K562 (cell line): ENCODE measurements around the gene OR2J3.

ENCODE experiments used
- CTCF ChIP-seq, 3 experiments: IDR thresholded peaks in 2 of 3; conservative IDR thresholded peaks in 1 of 3; 2 replicates each; pipeline ENCODE4 v1.5.1; 2011 to 2012; ENCODE audit warnings: low read length in 3 of 3, mild to moderate bottlenecking in 3 of 3, control low read depth in 2 of 3, improper control_type of control experiment in 1 of 3, inconsistent platforms in 1 of 3, low read depth in 1 of 3, mixed read lengths in 1 of 3, moderate library complexity in 1 of 3; ENCODE audit not compliant: insufficient read depth in 2 of 3
- FOSL1 ChIP-seq: fragments of 200-800 bp; sonication (Bioruptor generic); conservative IDR thresholded peaks from 2 replicates; pipeline ENCODE4 v1.6.1; 2016; ENCODE audit warnings: missing genetic modification characterization, missing compliant biosample characterization
- HBP1 ChIP-seq: fragments of 450-650 bp; formaldehyde crosslinking; IDR thresholded peaks from 2 replicates; pipeline ENCODE4 v1.4.0; 2022; ENCODE audit warnings: missing genetic modification characterization
- RFX5 ChIP-seq: IDR thresholded peaks from 2 replicates; pipeline ENCODE4 v1.6.1; 2011; ENCODE audit warnings: low read depth, mild to moderate bottlenecking, improper control_type of control experiment, low read length
- SMC3 ChIP-seq: conservative IDR thresholded peaks from 2 replicates; pipeline ENCODE4 v1.6.1; 2011; ENCODE audit warnings: low read depth, low read length, improper control_type of control experiment; ENCODE audit not compliant: insufficient read depth
- TAL1 ChIP-seq: fragments of 450-650 bp; IDR thresholded peaks from 2 replicates; pipeline ENCODE4 v1.6.1; 2016; ENCODE audit warnings: mild to moderate bottlenecking
- ZBTB7A ChIP-seq: IDR thresholded peaks from 2 replicates; pipeline ENCODE4 v1.6.1; 2011; ENCODE audit warnings: low read depth, mild to moderate bottlenecking, low read length, moderate library complexity, borderline replicate concordance; ENCODE audit not compliant: control insufficient read depth

GRCh38 chr6:29092957-29093356 is 14.9 kb upstream of the OR2J3 start:
- TF ChIP-seq RFX5 (no peak), HBP1 (CRISPR knock-in tag) (no peak), TAL1 (no peak), SMC3 (no peak), CTCF (IDR thresholded peaks at IDR 0.05 in 2 of 3, conservative IDR thresholded peaks at IDR 0.05 in 1 of 3; ENCODE audit: insufficient read depth in 2 of 3, low read depth in 1 of 3, low read length in 3 of 3) (no peak), FOSL1 (tag) (no peak), ZBTB7A (no peak)
